HG03342 (cell line): ENCODE results near the gene SAMD13.
A peak's percentile ranks its signal among the peaks of the same experiment; 100 is the strongest.

Source experiments
- ATAC-seq: cut with Tn5 transposase; IDR thresholded peaks from one replicate; pipeline ENCODE4 v1.9.1; 2021; ENCODE audit warnings: mild to moderate bottlenecking, moderate library complexity; ENCODE audit not compliant: unreplicated experiment

Gene SAMD13

GRCh38 chr1:84301004-84301784 lies at the start of gene SAMD13:
SAMD13 (plus strand) TSS chr1:84301708; CDS start chr1:84303235, 1,527 bp downstream.
- ATAC-seq: peak; percentile 37

- no peak for ATAC-seq
These were observed 48.5 kb upstream of the SAMD13 start for GRCh38 chr1:84253036-84253435.

- no peak for ATAC-seq
These were observed 47.6 kb upstream of the SAMD13 start for GRCh38 chr1:84253891-84254290.

- ATAC-seq: no peak
These were observed 46.7 kb upstream of the SAMD13 start for GRCh38 chr1:84254703-84255238.

GRCh38 chr1:84255582-84255981 lies 45.9 kb upstream of the SAMD13 start:
- ATAC-seq: no peak

GRCh38 chr1:84257617-84258016 lies 43.9 kb upstream of the SAMD13 start:
- no peak for ATAC-seq

GRCh38 chr1:84259376-84259775 lies 42.1 kb upstream of the SAMD13 start:
- ATAC-seq: no peak

- no peak for ATAC-seq
These were observed 41.5 kb upstream of the SAMD13 start for GRCh38 chr1:84259989-84260388.

- ATAC-seq: no peak
These were observed 40.5 kb upstream of the SAMD13 start for GRCh38 chr1:84260852-84261518.

- ATAC-seq: no peak
These were observed 36.5 kb upstream of the SAMD13 start for GRCh38 chr1:84264961-84265360.

- ATAC-seq: no peak
These were observed 35.6 kb upstream of the SAMD13 start for GRCh38 chr1:84265867-84266266.

GRCh38 chr1:84266748-84267147 lies 34.8 kb upstream of the SAMD13 start:
- no peak for ATAC-seq

GRCh38 chr1:84267476-84267875 lies 34.0 kb upstream of the SAMD13 start:
- no peak for ATAC-seq

GRCh38 chr1:84268346-84268745 lies 33.2 kb upstream of the SAMD13 start:
- no peak for ATAC-seq

GRCh38 chr1:84269306-84269705 lies 32.2 kb upstream of the SAMD13 start:
- no peak for ATAC-seq

GRCh38 chr1:84271441-84272151 lies 29.9 kb upstream of the SAMD13 start:
- ATAC-seq: peak; percentile 93

GRCh38 chr1:84272401-84272800 lies 29.1 kb upstream of the SAMD13 start:
- no peak for ATAC-seq

GRCh38 chr1:84277343-84278059 lies 24.0 kb upstream of the SAMD13 start:
- no peak for ATAC-seq

GRCh38 chr1:84278905-84279304 lies 22.6 kb upstream of the SAMD13 start:
- no peak for ATAC-seq

GRCh38 chr1:84280912-84281311 lies 20.6 kb upstream of the SAMD13 start:
- no peak for ATAC-seq

- no peak for ATAC-seq
These were observed 18.7 kb upstream of the SAMD13 start for GRCh38 chr1:84282780-84283333.
